HK-2 (cell line): Measurements from ENCODE around the gene HADHA.
A peak's percentile ranks its signal among the peaks of the same experiment; 100 is the strongest.
"Not testable (repeated sequence)": the region's sequence is repeated elsewhere in the genome, so short reads cannot be mapped to it uniquely, and the experiment has no call there.

ENCODE experiments used
- DNase-seq: peaks from one replicate; pipeline ENCODE4 v3.0.0-alpha.2; 2018; ENCODE audit not compliant: unreplicated experiment

HADHA gene

GRCh38 chr2:26244309-26245230 is at the start of gene HADHA, which contains the start of gene HADHB:
Gene HADHA (minus strand): TSS chr2:26244632. CDS start chr2:26244596, 36 bp downstream.
Gene HADHB (plus strand): TSS chr2:26244939. CDS start chr2:26254255, 9,316 bp downstream.
- peak; percentile 92 for DNase-seq

GRCh38 chr2:26292646-26293045 is 48.2 kb upstream of the HADHA start:
- DNase-seq: no peak

- DNase-seq: no peak
Observed at GRCh38 chr2:26290001-26290400, 45.6 kb upstream of the HADHA start.

GRCh38 chr2:26285931-26286330 is 41.5 kb upstream of the HADHA start:
- no peak for DNase-seq

GRCh38 chr2:26284132-26284531 is 39.7 kb upstream of the HADHA start:
- DNase-seq: no peak

- no peak for DNase-seq
Observed at GRCh38 chr2:26283606-26284005, 39.2 kb upstream of the HADHA start.

GRCh38 chr2:26281226-26281625 is 36.8 kb upstream of the HADHA start:
- DNase-seq: no peak

- no peak for DNase-seq
Observed at GRCh38 chr2:26279886-26280285, 35.5 kb upstream of the HADHA start.

- DNase-seq: no peak
Observed at GRCh38 chr2:26276484-26277227, 32.2 kb upstream of the HADHA start.

GRCh38 chr2:26274058-26274613 is 29.7 kb upstream of the HADHA start:
- no peak for DNase-seq

GRCh38 chr2:26273501-26273900 is 29.1 kb upstream of the HADHA start:
- DNase-seq: no peak

GRCh38 chr2:26270373-26270772 is 25.9 kb upstream of the HADHA start:
- no peak for DNase-seq

GRCh38 chr2:26269571-26270158 is 25.2 kb upstream of the HADHA start:
- no peak for DNase-seq

GRCh38 chr2:26268670-26269385 is 24.4 kb upstream of the HADHA start:
- DNase-seq: not testable (repeated sequence)

GRCh38 chr2:26268213-26268612 is 23.8 kb upstream of the HADHA start:
- no peak for DNase-seq

GRCh38 chr2:26258836-26259235 is 14.4 kb upstream of the HADHA start:
- DNase-seq: not testable (repeated sequence)

GRCh38 chr2:26255759-26256384 is 11.4 kb upstream of the HADHA start:
- DNase-seq: no peak

- DNase-seq: no peak
Observed at GRCh38 chr2:26251893-26252292, 7.5 kb upstream of the HADHA start.

GRCh38 chr2:26249625-26250024 is 5.2 kb upstream of the HADHA start:
- DNase-seq: no peak

GRCh38 chr2:26246818-26247217 is 2.4 kb upstream of the HADHA start:
- no peak for DNase-seq

- no peak for DNase-seq
Observed at GRCh38 chr2:26245810-26246209, 1.4 kb upstream of the HADHA start.
